Measurements from ENCODE around the gene ERCC3. TPM values are rescaled to one million over a fixed set of nuclear protein-coding genes. Genes with fewer than 3 reads are reported as not detected.
A peak's percentile ranks its signal among the peaks of the same experiment; 100 is the strongest.

Gene ERCC3
- total and polyA plus RNA-seq, 8 donors = 31.0 to 85.4 (median 74.5) TPM

DNA sequence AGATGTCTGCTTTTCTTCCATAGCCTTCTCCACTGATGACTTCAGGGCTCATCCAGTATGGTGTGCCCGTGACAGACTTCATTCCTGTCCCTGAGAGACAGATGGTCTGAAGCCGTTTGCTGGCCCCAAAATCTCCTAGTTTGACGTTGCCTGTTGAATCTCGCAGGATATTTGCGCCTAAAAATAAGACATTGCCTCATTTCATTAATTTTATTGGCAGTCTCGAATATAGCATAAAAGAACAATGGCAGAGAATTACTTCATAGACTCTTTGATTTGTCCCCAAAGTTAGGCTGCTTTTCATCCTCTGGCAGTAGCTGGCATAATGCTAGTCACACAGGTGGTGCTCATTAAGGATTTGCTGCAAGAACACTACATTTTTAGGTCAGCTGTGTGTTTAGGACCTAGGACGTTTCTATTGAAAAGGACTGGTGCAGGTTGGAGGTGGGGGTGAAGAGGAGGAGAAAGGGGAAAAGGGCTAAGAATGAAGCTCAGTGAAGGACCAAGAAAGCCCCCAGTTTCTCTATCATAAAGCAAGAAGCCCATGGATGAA is 14.7 kb upstream of the ERCC3 start:
- TF ChIP-seq, protein P1, sequence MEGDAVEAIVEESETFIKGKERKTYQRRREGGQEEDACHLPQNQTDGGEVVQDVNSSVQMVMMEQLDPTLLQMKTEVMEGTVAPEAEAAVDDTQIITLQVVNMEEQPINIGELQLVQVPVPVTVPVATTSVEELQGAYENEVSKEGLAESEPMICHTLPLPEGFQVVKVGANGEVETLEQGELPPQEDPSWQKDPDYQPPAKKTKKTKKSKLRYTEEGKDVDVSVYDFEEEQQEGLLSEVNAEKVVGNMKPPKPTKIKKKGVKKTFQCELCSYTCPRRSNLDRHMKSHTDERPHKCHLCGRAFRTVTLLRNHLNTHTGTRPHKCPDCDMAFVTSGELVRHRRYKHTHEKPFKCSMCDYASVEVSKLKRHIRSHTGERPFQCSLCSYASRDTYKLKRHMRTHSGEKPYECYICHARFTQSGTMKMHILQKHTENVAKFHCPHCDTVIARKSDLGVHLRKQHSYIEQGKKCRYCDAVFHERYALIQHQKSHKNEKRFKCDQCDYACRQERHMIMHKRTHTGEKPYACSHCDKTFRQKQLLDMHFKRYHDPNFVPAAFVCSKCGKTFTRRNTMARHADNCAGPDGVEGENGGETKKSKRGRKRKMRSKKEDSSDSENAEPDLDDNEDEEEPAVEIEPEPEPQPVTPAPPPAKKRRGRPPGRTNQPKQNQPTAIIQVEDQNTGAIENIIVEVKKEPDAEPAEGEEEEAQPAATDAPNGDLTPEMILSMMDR (IDR thresholded peaks at IDR 0.05) = no peak
- no peak overlapping the region for H3K27ac ChIP-seq
- no peaks in the 10 kb centered on the region for H3K9me3 ChIP-seq
- no peaks in the 10 kb centered on the region for H3K27me3 ChIP-seq
- peaks cover 0 to 10% of the 10 kb centered on the region in 2 donors for H3K4me1 ChIP-seq
- H3K4me3 ChIP-seq = no peak overlapping the region
- peaks cover 0 to 63% of the 10 kb centered on the region in 2 donors for H3K36me3 ChIP-seq
- intact Hi-C loops (cut with DNase I) = no loop called here
- ATAC-seq (no peak), DNase-seq (no peak)

- peak overlapping the region in 1 of 2 donors; percentile 43 for H3K27ac ChIP-seq
- DNase-seq (peak in 1 of 4 donors; percentile 17), ATAC-seq (no peak)
- H3K36me3 ChIP-seq = peaks cover 0 to 37% of the 10 kb centered on the region in 2 donors
- TF ChIP-seq, protein P1 (IDR thresholded peaks at IDR 0.05) = no peak
- intact Hi-C loops (cut with DNase I) = no loop called here
- no peaks in the 10 kb centered on the region for H3K27me3 ChIP-seq
- H3K4me1 ChIP-seq = peaks cover 0 to 10% of the 10 kb centered on the region in 2 donors
- H3K9me3 ChIP-seq = no peaks in the 10 kb centered on the region
- H3K4me3 ChIP-seq = no peak overlapping the region
Measured at GRCh38 chr2:127305990-127306585, 12.1 kb upstream of the ERCC3 start.

GRCh38 chr2:127302168-127302567 is 8.2 kb upstream of the ERCC3 start:
- TF ChIP-seq, protein P1 (IDR thresholded peaks at IDR 0.05) = no peak
- DNase-seq (no peak), ATAC-seq (no peak)
- H3K4me1 ChIP-seq = peaks cover 0 to 10% of the 10 kb centered on the region in 2 donors
- intact Hi-C loops (cut with DNase I) = no loop called here
- H3K27me3 ChIP-seq = no peaks in the 10 kb centered on the region
- no peak overlapping the region for H3K4me3 ChIP-seq
- no peak overlapping the region for H3K27ac ChIP-seq
- H3K36me3 ChIP-seq = peaks cover 0 to 4% of the 10 kb centered on the region in 2 donors
- H3K9me3 ChIP-seq = no peaks in the 10 kb centered on the region

GRCh38 chr2:127293386-127293747 is 577 bp downstream of the ERCC3 start:
- H3K27me3 ChIP-seq = no peaks in the 10 kb centered on the region
- H3K4me3 ChIP-seq = peak overlapping the region; percentile 75 to 83
- H3K9me3 ChIP-seq = no peaks in the 10 kb centered on the region
- H3K4me1 ChIP-seq = peaks cover 4 to 27% of the 10 kb centered on the region in 2 donors
- H3K36me3 ChIP-seq = peaks cover 0 to 44% of the 10 kb centered on the region in 2 donors
- intact Hi-C loops (cut with DNase I) = no loop called here
- TF ChIP-seq, protein P1 (IDR thresholded peaks at IDR 0.05) = no peak
- peak overlapping the region in 1 of 2 donors; percentile 75 for H3K27ac ChIP-seq
- DNase-seq (no peak), ATAC-seq (peak; percentile 35)

DNA sequence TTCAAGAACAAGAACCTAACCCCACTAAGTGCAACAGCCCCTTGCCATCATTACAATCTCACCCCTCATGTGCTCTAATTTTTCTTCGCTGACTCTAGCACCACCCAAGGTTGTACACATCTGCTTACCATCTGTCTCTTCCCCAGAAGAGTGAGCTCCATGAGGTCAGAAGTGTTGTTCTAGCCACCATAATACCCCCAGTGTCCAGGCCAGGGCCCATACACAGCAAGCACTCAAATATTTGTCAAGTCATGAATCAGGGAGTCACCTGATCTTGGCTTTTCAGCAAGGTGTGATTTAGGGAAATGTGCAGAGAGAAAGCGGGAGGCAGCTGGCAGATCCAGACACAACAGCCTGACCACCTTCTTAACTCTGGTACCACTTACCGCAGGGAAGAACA is 5.7 kb downstream of the ERCC3 start:
- H3K27me3 ChIP-seq = no peaks in the 10 kb centered on the region
- TF ChIP-seq, protein P1 (IDR thresholded peaks at IDR 0.05) = no peak
- H3K27ac ChIP-seq = no peak overlapping the region
- H3K4me1 ChIP-seq = peaks cover 4 to 12% of the 10 kb centered on the region in 2 donors
- H3K9me3 ChIP-seq = no peaks in the 10 kb centered on the region
- H3K36me3 ChIP-seq = peaks cover 0 to 95% of the 10 kb centered on the region in 2 donors
- intact Hi-C loops (cut with DNase I) = no loop called here
- DNase-seq (no peak), ATAC-seq (no peak)
- no peak overlapping the region for H3K4me3 ChIP-seq

All from left lung (tissue), 10 donors.